ENCODE measurements around the gene RAD51B. TPM values are rescaled to one million over a fixed set of nuclear protein-coding genes. Genes with fewer than 3 reads are reported as not detected.
"Not testable (repeated sequence)": the region's sequence is repeated elsewhere in the genome, so short reads cannot be mapped to it uniquely, and the experiment has no call there.

RAD51B gene
- total RNA-seq, 1 experiment from 2014 or later, result 29.9 TPM

DNA sequence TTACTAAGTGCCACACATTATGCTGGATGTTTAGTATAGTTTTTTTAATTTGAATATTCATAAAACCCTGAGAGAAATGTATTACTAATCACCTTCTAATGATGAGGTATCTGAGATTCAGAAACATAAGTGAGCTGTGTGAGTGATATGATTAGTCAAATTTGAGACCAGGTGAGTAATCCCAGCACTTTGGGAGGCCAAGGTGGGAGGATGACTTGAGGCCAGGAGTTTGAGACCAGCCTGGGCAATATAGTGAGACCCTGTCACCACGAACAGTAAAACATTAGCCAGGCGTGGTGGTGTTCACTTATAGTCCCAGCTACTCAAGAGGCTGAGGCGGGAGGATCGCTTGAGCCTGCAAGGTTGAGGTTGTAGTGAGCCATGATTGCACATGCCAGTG, 438.4 kb downstream of the RAD51B start:
- ChIA-PET POLR2A (ENCODE audit: unreplicated experiment) (interaction anchor here (0.6 kb wide), 1 partner anchor 555 kb away, joined by 3 read pairs; no protein-coding TSS in a partner anchor), CTCF (no interaction called here)
- Histone ChIP-seq H2AFZ (no peak overlapping the region), H3K9me2 (ENCODE audit: insufficient read depth) (no peaks in the 10 kb centered on the region), H3K79me2 (ENCODE audit: low read depth) (no peaks in the 10 kb centered on the region), H3K4me2 (no peak overlapping the region), H3K36me3 (ENCODE audit: low read depth) (no peaks in the 10 kb centered on the region), H3K27ac (no peak overlapping the region), H3K4me1 (replicated peaks; ENCODE audit: insufficient read depth) (peaks cover 25% of the 10 kb centered on the region), H4K20me1 (ENCODE audit: insufficient read depth) (no peaks in the 10 kb centered on the region), H3F3A (ENCODE audit: insufficient read depth, low read depth) (peaks cover 15% of the 10 kb centered on the region; the same call in 1 of the 2 replicates), H3K9me3 (ENCODE audit: insufficient read depth, low read depth) (peaks cover 5% of the 10 kb centered on the region; the same call in 1 of the 2 replicates), H3K4me3 (no peak overlapping the region), H3K27me3 (ENCODE audit: insufficient read depth, low read depth) (no peaks in the 10 kb centered on the region)
- DNase-seq, result no peak
- TF ChIP-seq EZH2 (IDR thresholded peaks at IDR 0.05; ENCODE audit: low read depth), result no peak
- TF ChIP-seq, protein P1, sequence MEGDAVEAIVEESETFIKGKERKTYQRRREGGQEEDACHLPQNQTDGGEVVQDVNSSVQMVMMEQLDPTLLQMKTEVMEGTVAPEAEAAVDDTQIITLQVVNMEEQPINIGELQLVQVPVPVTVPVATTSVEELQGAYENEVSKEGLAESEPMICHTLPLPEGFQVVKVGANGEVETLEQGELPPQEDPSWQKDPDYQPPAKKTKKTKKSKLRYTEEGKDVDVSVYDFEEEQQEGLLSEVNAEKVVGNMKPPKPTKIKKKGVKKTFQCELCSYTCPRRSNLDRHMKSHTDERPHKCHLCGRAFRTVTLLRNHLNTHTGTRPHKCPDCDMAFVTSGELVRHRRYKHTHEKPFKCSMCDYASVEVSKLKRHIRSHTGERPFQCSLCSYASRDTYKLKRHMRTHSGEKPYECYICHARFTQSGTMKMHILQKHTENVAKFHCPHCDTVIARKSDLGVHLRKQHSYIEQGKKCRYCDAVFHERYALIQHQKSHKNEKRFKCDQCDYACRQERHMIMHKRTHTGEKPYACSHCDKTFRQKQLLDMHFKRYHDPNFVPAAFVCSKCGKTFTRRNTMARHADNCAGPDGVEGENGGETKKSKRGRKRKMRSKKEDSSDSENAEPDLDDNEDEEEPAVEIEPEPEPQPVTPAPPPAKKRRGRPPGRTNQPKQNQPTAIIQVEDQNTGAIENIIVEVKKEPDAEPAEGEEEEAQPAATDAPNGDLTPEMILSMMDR (conservative IDR thresholded peaks at IDR 0.05), result no peak
- BruUV-seq (replicated peaks), result no TSS peak
- intact Hi-C loops (cut with micrococcal nuclease; ENCODE audit: unreplicated experiment), result no loop called here

- H4K20me1 ChIP-seq (ENCODE audit: insufficient read depth); DNase-seq; H2AFZ ChIP-seq; H3K79me2 ChIP-seq (ENCODE audit: low read depth); POLR2A ChIA-PET (ENCODE audit: unreplicated experiment); H3K36me3 ChIP-seq (ENCODE audit: low read depth); H3K27me3 ChIP-seq (ENCODE audit: insufficient read depth, low read depth); H3K4me3 ChIP-seq; BruUV-seq (replicated peaks); H3K27ac ChIP-seq; intact Hi-C loops (cut with micrococcal nuclease; ENCODE audit: unreplicated experiment); H3K9me2 ChIP-seq (ENCODE audit: insufficient read depth); H3K9me3 ChIP-seq (ENCODE audit: insufficient read depth, low read depth); H3K4me2 ChIP-seq: not testable (repeated sequence)
- Histone ChIP-seq H3K4me1 (replicated peaks; ENCODE audit: insufficient read depth) (peaks cover 21% of the 10 kb centered on the region), H3F3A (ENCODE audit: insufficient read depth, low read depth) (peaks cover 15% of the 10 kb centered on the region; the same call in 1 of the 2 replicates)
- CTCF ChIA-PET, result interaction anchor here (1.0 kb wide), 1 partner anchor 199 kb away, joined by 5 read pairs; no protein-coding TSS in a partner anchor
These were observed 439.4 kb downstream of the RAD51B start for GRCh38 chr14:68258995-68259394.

GRCh38 chr14:68260121-68260520, 440.5 kb downstream of the RAD51B start:
- no peak for TF ChIP-seq EZH2 (IDR thresholded peaks at IDR 0.05; ENCODE audit: low read depth)
- TF ChIP-seq, protein P1 (conservative IDR thresholded peaks at IDR 0.05), result no peak
- H2AFZ ChIP-seq, result no peak overlapping the region
- H3K4me2 ChIP-seq, result no peak overlapping the region
- no peaks in the 10 kb centered on the region for H3K9me3 ChIP-seq (ENCODE audit: insufficient read depth, low read depth)
- H3K27ac ChIP-seq, result no peak overlapping the region
- intact Hi-C loops (cut with micrococcal nuclease; ENCODE audit: unreplicated experiment), result no loop called here
- DNase-seq, result no peak
- H4K20me1 ChIP-seq (ENCODE audit: insufficient read depth), result no peaks in the 10 kb centered on the region
- no peaks in the 10 kb centered on the region for H3K27me3 ChIP-seq (ENCODE audit: insufficient read depth, low read depth)
- H3K4me3 ChIP-seq, result no peak overlapping the region
- no peaks in the 10 kb centered on the region for H3K36me3 ChIP-seq (ENCODE audit: low read depth)
- no peaks in the 10 kb centered on the region for H3K9me2 ChIP-seq (ENCODE audit: insufficient read depth)
- BruUV-seq (replicated peaks), result no TSS peak
- ChIA-PET CTCF (interaction anchor here (0.6 kb wide), 2 partner anchors 15 to 1325 kb away, joined by 3 to 4 read pairs; no protein-coding TSS in a partner anchor), POLR2A (ENCODE audit: unreplicated experiment) (no interaction called here)
- no peaks in the 10 kb centered on the region for H3K79me2 ChIP-seq (ENCODE audit: low read depth)
- H3K4me1 ChIP-seq (replicated peaks; ENCODE audit: insufficient read depth), result peaks cover 19% of the 10 kb centered on the region
- peaks cover 15% of the 10 kb centered on the region; the same call in 1 of the 2 replicates for H3F3A ChIP-seq (ENCODE audit: insufficient read depth, low read depth)
